Measurements from ENCODE around the gene SGCB.
"Not testable (repeated sequence)": the region's sequence is repeated elsewhere in the genome, so short reads cannot be mapped to it uniquely, and the experiment has no call there.

The SGCB gene

GRCh38 chr4:52038103-52038912 lies at the start of gene SGCB:
TSS of gene SGCB (minus strand) at chr4:52038299. CDS start at chr4:52038259, 40 bp downstream.
- DNase-seq = peak; percentile 32

- DNase-seq = not testable (repeated sequence)
Observed at GRCh38 chr4:52086425-52086824, 48.3 kb upstream of the SGCB start.

DNA sequence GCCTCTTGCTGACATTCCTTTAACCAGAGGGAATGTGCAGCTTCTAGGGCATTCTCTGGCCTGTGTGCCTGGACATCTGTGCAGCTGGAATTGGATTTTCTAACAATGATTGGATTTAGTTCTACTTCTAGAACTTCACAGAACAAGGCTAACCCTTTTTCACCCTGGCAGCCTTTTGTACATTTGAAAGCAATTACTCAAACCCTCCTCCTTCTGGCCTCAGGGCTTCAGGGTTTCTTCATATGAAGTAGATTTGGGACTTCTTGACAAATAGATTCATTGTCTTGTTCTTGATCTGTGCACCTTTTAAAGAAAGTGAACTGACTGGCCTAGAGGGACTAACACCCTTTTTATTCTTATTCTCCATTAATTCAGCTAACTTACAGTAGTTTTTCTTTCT lies 43.1 kb upstream of the SGCB start:
- no peak for DNase-seq

GRCh38 chr4:52079659-52080058 lies 41.6 kb upstream of the SGCB start:
- DNase-seq = no peak

GRCh38 chr4:52076731-52077130 lies 38.6 kb upstream of the SGCB start:
- no peak for DNase-seq

DNA sequence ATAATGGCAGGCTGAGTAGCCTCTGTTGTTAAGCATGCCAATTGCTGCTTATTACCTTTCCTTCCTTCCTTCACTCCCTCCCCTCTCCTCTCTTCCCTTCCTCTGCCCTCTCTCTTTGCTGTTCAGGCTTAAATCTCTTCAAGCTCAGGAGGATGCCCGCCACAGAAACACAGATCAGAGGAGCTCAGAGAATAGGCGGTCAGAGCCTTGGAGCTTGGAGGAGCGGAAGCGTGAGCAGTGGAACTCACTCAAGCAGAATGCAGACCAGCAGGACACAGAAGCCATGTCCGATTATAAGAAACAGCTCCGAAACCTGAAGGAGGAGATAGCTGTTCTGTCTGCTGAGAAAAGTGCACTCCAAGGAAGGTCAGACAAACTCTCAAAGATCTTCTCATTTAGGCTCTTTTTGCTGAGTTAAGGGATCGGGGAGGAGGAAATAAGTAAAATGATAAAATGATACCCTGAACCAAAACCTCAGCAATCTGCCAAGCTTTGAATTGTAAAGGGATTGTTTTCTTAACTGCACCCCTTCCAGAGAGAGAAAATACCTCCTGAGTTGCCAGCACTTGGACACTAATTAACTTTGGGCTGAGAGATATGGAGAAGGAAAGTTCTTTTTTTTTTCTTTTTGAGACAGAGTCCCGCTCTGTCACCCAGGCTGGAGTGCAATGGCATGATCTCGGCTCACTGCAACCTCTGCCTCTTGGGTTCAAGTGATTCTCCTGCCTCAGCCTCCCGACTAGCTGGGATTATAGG lies 33.9 kb upstream of the SGCB start:
- no peak for DNase-seq

DNA sequence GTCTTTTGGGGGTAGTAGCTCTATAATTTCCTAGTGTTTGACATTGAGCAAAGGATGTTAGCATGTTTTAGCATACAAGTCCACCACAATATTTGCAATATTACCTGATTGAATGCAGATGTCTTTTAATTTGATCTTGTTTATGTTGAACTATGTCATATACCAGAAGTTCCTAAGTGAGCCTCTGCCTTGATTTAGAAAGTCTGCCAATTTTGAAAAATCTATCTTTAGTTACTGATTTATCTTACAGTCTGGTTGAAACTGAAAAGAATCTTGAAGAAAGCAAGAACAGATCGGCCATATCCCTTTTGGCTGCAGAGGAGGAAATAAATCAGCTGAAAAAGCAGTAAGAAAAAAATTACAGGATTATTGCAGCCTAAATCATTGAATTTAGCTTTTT lies 31.5 kb upstream of the SGCB start:
- no peak for DNase-seq

- DNase-seq = no peak
Observed at GRCh38 chr4:52059372-52059771, 21.3 kb upstream of the SGCB start.

- no peak for DNase-seq
Observed at GRCh38 chr4:52058275-52058674, 20.2 kb upstream of the SGCB start.

- DNase-seq = no peak
Observed at GRCh38 chr4:52057196-52057595, 19.1 kb upstream of the SGCB start.

GRCh38 chr4:52054254-52054653 lies 16.2 kb upstream of the SGCB start:
- no peak for DNase-seq

DNA sequence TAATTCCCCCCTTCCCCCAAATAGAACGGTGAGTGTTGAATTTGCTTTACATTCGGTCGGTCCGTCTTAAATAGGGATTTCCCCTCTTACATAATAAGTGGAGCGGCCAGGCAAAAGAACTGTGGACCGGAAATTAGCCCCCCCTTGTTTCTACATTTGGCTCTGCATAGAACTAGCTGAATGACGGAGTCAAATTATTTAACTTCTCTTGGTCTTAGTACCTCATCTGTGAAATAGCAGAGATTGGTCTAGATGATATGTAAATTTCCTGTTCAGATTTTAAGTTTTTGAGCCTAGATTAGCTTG lies 14.3 kb upstream of the SGCB start:
- DNase-seq = peak; percentile 5

GRCh38 chr4:52051615-52052474 lies 13.7 kb upstream of the SGCB start:
- DNase-seq = peak; percentile 23

GRCh38 chr4:52051213-52051614 lies 13.1 kb upstream of the SGCB start, which contains the start of gene SPATA18:
TSS of gene SPATA18 (plus strand) at chr4:52051304. CDS start at chr4:52051705, 401 bp downstream.
- DNase-seq = peak; percentile 5

- DNase-seq = no peak
Observed at GRCh38 chr4:52049266-52049665, 11.2 kb upstream of the SGCB start.

DNA sequence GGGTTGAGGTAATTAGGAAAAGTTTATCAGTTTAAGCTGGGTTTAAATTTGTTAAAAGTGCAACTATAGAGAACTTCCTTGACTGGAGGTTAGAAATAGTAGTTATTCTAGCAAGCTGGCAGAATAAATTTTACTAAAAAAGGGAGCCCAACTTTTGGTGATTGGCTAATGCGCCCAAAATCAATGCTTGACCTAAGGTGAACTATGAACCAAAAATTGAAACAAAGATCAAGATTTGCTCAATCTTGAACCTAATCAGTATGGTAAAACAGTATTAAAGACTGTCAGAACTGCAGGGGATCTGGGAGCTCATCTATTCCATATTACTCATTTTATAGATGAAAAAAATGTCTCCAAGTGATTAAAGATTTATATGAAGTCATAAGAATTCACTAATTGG lies 6.9 kb upstream of the SGCB start:
- no peak for DNase-seq

GRCh38 chr4:52037689-52038102 lies 403 bp downstream of the SGCB start:
- DNase-seq = no peak

DNA sequence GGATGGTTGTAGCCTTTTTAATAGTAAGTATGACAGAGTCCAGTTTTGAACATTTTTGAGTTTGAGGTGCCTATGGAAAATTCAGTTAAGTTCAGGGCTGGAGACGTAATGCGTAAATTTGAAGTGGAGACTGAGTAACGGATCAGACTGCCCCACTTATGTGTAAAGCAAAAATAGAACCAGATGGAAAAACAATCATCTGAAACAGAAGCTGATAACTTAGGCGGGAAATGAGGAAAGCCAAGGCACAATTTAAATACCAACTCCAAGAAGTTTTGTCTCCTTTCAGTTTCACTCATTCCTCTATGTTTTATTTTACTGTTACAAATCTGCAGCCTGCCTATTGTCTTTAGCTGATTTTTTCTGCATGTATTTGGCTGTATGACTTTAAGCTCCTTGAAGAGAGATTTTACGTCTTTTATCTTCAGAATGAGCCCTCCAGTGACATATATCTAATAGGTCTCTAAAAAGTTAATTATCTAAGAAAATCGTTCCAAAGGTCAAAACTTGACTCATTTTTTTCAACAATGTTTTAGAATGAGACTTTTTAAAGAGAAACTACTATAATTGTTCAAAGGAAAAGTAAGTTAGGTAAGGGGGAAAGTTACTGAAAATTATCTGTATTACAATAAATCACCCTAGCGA lies 1.1 kb downstream of the SGCB start:
- no peak for DNase-seq

DNA sequence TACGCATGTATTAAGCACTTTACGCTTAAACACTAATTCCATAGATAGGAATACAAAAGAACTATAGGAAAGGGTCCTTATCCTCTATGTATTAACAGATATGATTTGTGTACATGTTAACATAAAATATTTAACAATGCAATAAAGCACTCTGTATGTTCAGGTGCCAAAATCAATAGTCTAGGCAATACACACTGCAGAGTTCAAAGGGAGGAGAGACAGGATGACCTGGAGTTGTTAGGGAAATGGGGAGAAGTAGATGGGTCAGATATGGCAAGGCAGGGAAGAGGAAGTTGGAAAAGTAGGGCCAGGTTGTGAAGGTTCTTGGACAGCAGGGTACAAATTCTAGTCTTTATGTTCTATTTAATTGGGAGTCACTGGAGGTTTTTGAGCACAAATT lies 2.9 kb downstream of the SGCB start:
- no peak for DNase-seq

GRCh38 chr4:52032005-52032404 lies 6.1 kb downstream of the SGCB start:
- DNase-seq = no peak

GRCh38 chr4:52028970-52029369 lies 9.1 kb downstream of the SGCB start:
- DNase-seq = no peak

DNA sequence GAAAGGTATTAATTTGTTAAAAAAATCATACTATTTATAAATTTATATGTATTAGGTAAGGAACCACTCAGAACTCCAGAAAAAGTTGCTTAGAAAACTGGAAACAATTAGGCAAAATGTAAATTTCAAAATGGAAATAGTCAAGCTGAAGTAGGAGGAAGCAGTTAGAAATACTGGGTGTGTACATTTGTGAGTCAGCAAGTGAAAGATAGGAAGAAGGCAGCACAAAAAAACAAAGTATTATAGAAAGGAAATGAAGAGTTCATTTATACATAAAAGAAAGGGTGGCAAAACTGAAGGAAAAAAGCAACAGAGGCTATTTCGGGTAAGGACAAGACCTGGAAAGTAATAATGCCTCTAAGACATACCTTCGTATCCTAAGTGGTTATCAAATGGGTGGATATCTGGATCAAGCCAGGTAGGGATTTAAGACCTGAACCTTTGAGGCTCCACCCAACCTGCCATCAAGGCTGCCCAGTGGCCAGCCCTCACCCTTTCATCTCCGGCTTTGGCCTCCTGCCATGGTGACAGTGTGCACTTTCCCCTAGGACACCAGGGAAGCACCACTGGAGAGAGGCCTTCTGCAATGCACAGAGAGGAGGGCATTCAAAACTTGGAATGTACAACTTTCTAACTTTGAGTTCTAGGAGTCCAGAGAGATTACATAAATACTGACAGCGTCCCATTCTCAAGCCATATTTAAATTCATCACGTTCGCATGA lies 18.0 kb downstream of the SGCB start, which contains the start of gene LRRC66:
Gene LRRC66, minus strand, starts transcription at position 428 of the 722 bp plus-strand sequence. CDS start 2,750 bp downstream, outside the sequence.
- DNase-seq = no peak
